Measurements from ENCODE around the gene KCNK4. TPM values are rescaled to one million over a fixed set of nuclear protein-coding genes. Genes with fewer than 3 reads are reported as not detected.

KCNK4 gene
- polyA plus RNA-seq, 1 donor (not counting 4 experiments of a cell fraction or from before 2014, with no cell fraction given): not detected

DNA sequence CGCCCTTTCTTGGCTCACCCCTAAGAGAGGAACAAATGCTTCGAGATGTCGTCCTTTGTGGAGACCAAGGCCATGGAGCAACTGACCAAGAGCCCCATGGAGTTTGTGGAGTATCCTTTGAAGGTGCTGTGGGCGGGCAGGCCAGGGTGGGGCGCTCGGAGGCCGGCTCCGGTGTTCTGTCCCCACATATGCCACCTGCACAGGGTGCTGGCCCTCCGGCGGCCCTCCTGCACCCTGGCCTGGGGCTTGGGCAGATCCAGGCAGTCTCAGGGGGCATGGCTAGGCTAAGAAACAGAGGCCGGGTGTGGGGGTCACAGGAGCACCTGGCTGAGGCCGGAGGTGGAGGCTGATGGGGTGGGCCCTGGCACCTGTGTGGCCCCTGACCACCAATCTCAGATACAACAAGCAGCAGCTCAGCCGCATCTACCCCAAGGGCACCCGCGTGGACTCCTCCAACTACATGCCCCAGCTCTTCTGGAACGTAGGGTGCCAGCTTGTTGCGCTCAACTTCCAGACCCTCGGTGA is 29.5 kb upstream of the KCNK4 start:
- DNase-seq (ENCODE audit: low read depth, low spot score) (no peak), FAIRE-seq (no peak)
- Histone ChIP-seq H2AFZ (ENCODE audit: control insufficient read depth, low read length) (no peak overlapping the region), H3K4me2 (ENCODE audit: control insufficient read depth, extremely low read depth, insufficient read depth, low read depth, low read length) (no peak overlapping the region), H3K9me3 (ENCODE audit: control insufficient read depth, low read depth, low read length) (no peaks in the 10 kb centered on the region), H3K9me1 (ENCODE audit: control insufficient read depth, extremely low read depth, insufficient read depth, low read length) (peaks cover 2% of the 10 kb centered on the region), H3K27me3 (ENCODE audit: control insufficient read depth, extremely low read depth, insufficient read depth, low read length) (no peaks in the 10 kb centered on the region), H4K20me1 (ENCODE audit: control insufficient read depth, extremely low read depth, insufficient read depth, low read length) (no peaks in the 10 kb centered on the region), H3K27ac (ENCODE audit: control insufficient read depth, insufficient read depth, low read length) (no peak overlapping the region), H3K4me1 (ENCODE audit: control insufficient read depth, extremely low read depth, insufficient read depth, low read length) (peaks cover 22% of the 10 kb centered on the region), H3K79me2 (ENCODE audit: control insufficient read depth, insufficient read depth, low read length) (peaks cover 12% of the 10 kb centered on the region), H3K36me3 (ENCODE audit: control insufficient read depth in 2 of 2, extremely low read depth in 1 of 2, insufficient read depth in 2 of 2, low read length in 2 of 2) (peaks cover 50 to 74% of the 10 kb centered on the region in 2 experiments), H3K9ac (ENCODE audit: control insufficient read depth, extremely low read depth, insufficient read depth, low read length) (no peak overlapping the region), H3K4me3 (ENCODE audit: control insufficient read depth in 2 of 3, extremely low read depth in 1 of 3, insufficient read depth in 2 of 3, low read depth in 1 of 3, low read length in 3 of 3) (no peak overlapping the region)
- dilution Hi-C loops (cut with MboI; ENCODE audit: extremely low pct_ligation_motif_present, low sequenced_read_pairs): no loop called here
- TF ChIP-seq, protein P1, sequence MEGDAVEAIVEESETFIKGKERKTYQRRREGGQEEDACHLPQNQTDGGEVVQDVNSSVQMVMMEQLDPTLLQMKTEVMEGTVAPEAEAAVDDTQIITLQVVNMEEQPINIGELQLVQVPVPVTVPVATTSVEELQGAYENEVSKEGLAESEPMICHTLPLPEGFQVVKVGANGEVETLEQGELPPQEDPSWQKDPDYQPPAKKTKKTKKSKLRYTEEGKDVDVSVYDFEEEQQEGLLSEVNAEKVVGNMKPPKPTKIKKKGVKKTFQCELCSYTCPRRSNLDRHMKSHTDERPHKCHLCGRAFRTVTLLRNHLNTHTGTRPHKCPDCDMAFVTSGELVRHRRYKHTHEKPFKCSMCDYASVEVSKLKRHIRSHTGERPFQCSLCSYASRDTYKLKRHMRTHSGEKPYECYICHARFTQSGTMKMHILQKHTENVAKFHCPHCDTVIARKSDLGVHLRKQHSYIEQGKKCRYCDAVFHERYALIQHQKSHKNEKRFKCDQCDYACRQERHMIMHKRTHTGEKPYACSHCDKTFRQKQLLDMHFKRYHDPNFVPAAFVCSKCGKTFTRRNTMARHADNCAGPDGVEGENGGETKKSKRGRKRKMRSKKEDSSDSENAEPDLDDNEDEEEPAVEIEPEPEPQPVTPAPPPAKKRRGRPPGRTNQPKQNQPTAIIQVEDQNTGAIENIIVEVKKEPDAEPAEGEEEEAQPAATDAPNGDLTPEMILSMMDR (optimal IDR thresholded peaks at IDR 0.05 in 1 of 3, IDR thresholded peaks at IDR 0.05 in 1 of 3, conservative IDR thresholded peaks at IDR 0.05 in 1 of 3; ENCODE audit: extremely low read depth in 1 of 3, insufficient read depth in 2 of 3, low read length in 3 of 3): no peak
- TF ChIP-seq EZH2 (IDR thresholded peaks at IDR 0.05; ENCODE audit: low read length): no peak

DNA sequence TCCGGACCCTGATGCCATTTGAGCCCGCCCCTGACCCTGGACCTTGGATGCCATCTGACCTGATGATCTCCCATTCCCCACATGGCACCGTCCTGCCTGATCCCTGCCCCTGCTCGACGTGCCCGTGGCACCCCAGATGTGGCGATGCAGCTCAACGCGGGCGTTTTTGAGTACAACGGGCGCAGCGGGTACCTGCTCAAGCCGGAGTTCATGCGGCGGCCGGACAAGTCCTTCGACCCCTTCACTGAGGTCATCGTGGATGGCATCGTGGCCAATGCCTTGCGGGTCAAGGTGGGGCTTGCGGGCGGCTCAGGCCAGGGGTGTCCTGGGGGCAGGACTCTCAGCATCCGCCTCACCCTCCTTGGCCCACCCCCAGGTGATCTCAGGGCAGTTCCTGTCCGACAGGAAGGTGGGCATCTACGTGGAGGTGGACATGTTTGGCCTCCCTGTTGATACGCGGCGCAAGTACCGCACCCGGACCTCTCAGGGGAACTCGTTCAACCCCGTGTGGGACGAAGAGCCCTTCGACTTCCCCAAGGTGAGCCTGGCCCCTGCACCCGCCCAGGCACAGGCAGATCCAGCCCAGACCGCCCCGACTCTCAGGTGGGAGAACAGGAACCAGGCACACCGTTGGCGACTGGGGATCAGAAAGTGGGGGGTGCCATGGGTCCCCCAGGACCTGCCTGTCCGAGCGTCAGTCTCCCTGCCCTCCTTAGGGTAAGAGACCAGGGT is 28.7 kb upstream of the KCNK4 start:
- no peaks in the 10 kb centered on the region for H3K27me3 ChIP-seq (ENCODE audit: control insufficient read depth, extremely low read depth, insufficient read depth, low read length)
- no peaks in the 10 kb centered on the region for H3K9me3 ChIP-seq (ENCODE audit: control insufficient read depth, low read depth, low read length)
- no peak overlapping the region for H3K4me2 ChIP-seq (ENCODE audit: control insufficient read depth, extremely low read depth, insufficient read depth, low read depth, low read length)
- dilution Hi-C loops (cut with MboI; ENCODE audit: extremely low pct_ligation_motif_present, low sequenced_read_pairs): no loop called here
- H3K9me1 ChIP-seq (ENCODE audit: control insufficient read depth, extremely low read depth, insufficient read depth, low read length): peaks cover 2% of the 10 kb centered on the region
- no peaks in the 10 kb centered on the region for H4K20me1 ChIP-seq (ENCODE audit: control insufficient read depth, extremely low read depth, insufficient read depth, low read length)
- no peak for TF ChIP-seq EZH2 (IDR thresholded peaks at IDR 0.05; ENCODE audit: low read length)
- TF ChIP-seq, protein P1 (optimal IDR thresholded peaks at IDR 0.05 in 1 of 3, IDR thresholded peaks at IDR 0.05 in 1 of 3, conservative IDR thresholded peaks at IDR 0.05 in 1 of 3; ENCODE audit: extremely low read depth in 1 of 3, insufficient read depth in 2 of 3, low read length in 3 of 3): no peak
- H3K27ac ChIP-seq (ENCODE audit: control insufficient read depth, insufficient read depth, low read length): no peak overlapping the region
- H3K9ac ChIP-seq (ENCODE audit: control insufficient read depth, extremely low read depth, insufficient read depth, low read length): no peak overlapping the region
- H3K36me3 ChIP-seq (ENCODE audit: control insufficient read depth in 2 of 2, extremely low read depth in 1 of 2, insufficient read depth in 2 of 2, low read length in 2 of 2): peaks cover 49 to 73% of the 10 kb centered on the region in 2 experiments
- H3K79me2 ChIP-seq (ENCODE audit: control insufficient read depth, insufficient read depth, low read length): peaks cover 10% of the 10 kb centered on the region
- H2AFZ ChIP-seq (ENCODE audit: control insufficient read depth, low read length): no peak overlapping the region
- DNase-seq (ENCODE audit: low read depth, low spot score) (no peak), FAIRE-seq (no peak)
- no peak overlapping the region for H3K4me3 ChIP-seq (ENCODE audit: control insufficient read depth in 2 of 3, extremely low read depth in 1 of 3, insufficient read depth in 2 of 3, low read depth in 1 of 3, low read length in 3 of 3)
- H3K4me1 ChIP-seq (ENCODE audit: control insufficient read depth, extremely low read depth, insufficient read depth, low read length): peaks cover 26% of the 10 kb centered on the region
